ENCODE results near the gene MICALL1. TPM values are rescaled to one million over a fixed set of nuclear protein-coding genes. Genes with fewer than 3 reads are reported as not detected.

The MICALL1 gene
- total and polyA plus RNA-seq, 9 of the 15 experiments (the other 6 are each of a cell fraction or from before 2014, with no cell fraction given), result 0.32 to 21.5 (median 6.1) TPM

DNA sequence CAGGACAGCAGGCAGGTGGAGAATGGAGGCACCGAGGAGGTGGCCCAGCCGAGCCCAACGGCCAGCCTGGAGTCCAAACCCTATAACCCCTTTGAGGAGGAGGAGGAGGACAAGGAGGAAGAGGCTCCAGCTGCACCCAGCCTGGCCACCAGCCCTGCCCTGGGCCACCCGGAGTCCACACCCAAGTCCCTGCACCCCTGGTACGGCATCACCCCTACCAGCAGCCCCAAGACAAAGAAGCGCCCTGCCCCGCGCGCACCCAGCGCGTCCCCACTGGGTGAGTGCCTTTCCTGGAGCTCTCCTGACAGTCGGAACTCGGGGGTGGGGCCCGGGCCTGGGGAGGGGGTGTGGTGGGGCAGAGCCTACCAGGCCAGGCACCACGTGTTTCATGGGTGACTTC lies 19.7 kb downstream of the MICALL1 start:
- intact Hi-C loops (cut with micrococcal nuclease), result no loop called here
- FAIRE-seq, result no peak
- WGBS (ENCODE audit: insufficient coverage, low coverage, missing lambda C conversion rate), result no CpG with 5 or more reads among the region's 15 CpGs
- H3K4me1 ChIP-seq (replicated peaks in 1 of 2; ENCODE audit: control insufficient read depth in 2 of 2, insufficient read depth in 2 of 2, low read length in 2 of 2), result peaks cover 0 to 15% of the 10 kb centered on the region in 2 experiments; a peak in 2 of 5 replicates
- H3K9ac ChIP-seq (ENCODE audit: insufficient read depth in 1 of 2, low read depth in 2 of 2, low read length in 2 of 2), result no peak overlapping the region; a peak in 1 of 4 replicates
- no peak overlapping the region for H3K27ac ChIP-seq (ENCODE audit: extremely low read depth, low read depth, low read length)
- BruUV-seq (replicated peaks), result no TSS peak
- H3K9me1 ChIP-seq (ENCODE audit: control insufficient read depth, insufficient read depth, low read length), result no peaks in the 10 kb centered on the region
- no peak overlapping the region for H3K4me3 ChIP-seq
- peaks cover 18% of the 10 kb centered on the region; the same call in 2 of the 3 replicates for H3K36me3 ChIP-seq (ENCODE audit: control insufficient read depth, insufficient read depth, low read length)
- ChIA-PET POLR2A (interaction anchor here (0.7 kb wide), 1 partner anchor 198 kb away, joined by 3 read pairs; no protein-coding TSS in a partner anchor), CTCF (ENCODE audit: low intra/inter-chr PET ratio) (no interaction called here)
- H2AFZ ChIP-seq (ENCODE audit: low read depth, low read length), result no peak overlapping the region
- no peak overlapping the region for H3K4me2 ChIP-seq (ENCODE audit: insufficient read depth, low read length)
- no peaks in the 10 kb centered on the region for H4K20me1 ChIP-seq (replicated peaks; ENCODE audit: control insufficient read depth, insufficient read depth, low read length)
- no peaks in the 10 kb centered on the region for H3K9me3 ChIP-seq (replicated peaks; ENCODE audit: control insufficient read depth, insufficient read depth, low read depth, low read length)
- no peak for TF ChIP-seq CHD7 (IDR thresholded peaks at IDR 0.05; ENCODE audit: low read depth, low read length)
- TF ChIP-seq PRPF4 (IDR thresholded peaks at IDR 0.05; ENCODE audit: insufficient read depth, low read depth, low read length, poor library complexity, severe bottlenecking), result no peak
- no peak for TF ChIP-seq PHB2 (IDR thresholded peaks at IDR 0.05; ENCODE audit: low read depth)
- no peak for TF ChIP-seq GMEB1 (CRISPR knock-in tag; IDR thresholded peaks at IDR 0.05)
- no peaks in the 10 kb centered on the region for H3K79me2 ChIP-seq (ENCODE audit: control insufficient read depth, insufficient read depth, low read length)
- no peaks in the 10 kb centered on the region for H3K27me3 ChIP-seq (ENCODE audit: control insufficient read depth in 2 of 2, insufficient read depth in 2 of 2, low read length in 2 of 2)
- ATAC-seq, result no peak
- in situ Hi-C loops (cut with MboI), result no loop called here
- DNase-seq (ENCODE audit: extremely low read depth in 1 of 4, low spot score in 3 of 4), result no peak

Measured in K562 (cell line).